ENCODE measurements around the gene UGT2B10.

The UGT2B10 gene

GRCh38 chr4:68871809-68872642 lies 56.2 kb downstream of the UGT2B10 start:
- no peak for DNase-seq (ENCODE audit: low read depth)

- no peak for DNase-seq (ENCODE audit: low read depth)
Observed at GRCh38 chr4:68872643-68873502, 57.1 kb downstream of the UGT2B10 start.

GRCh38 chr4:68874507-68874906 lies 58.7 kb downstream of the UGT2B10 start:
- no peak for DNase-seq (ENCODE audit: low read depth)

- DNase-seq (ENCODE audit: low read depth) = no peak
Observed at GRCh38 chr4:68877555-68877954, 61.8 kb downstream of the UGT2B10 start.

GRCh38 chr4:68878048-68878447 lies 62.3 kb downstream of the UGT2B10 start:
- no peak for DNase-seq (ENCODE audit: low read depth)

Data from stimulated activated CD8-positive, alpha-beta memory T cell treated with anti-CD3 and anti-CD28 coated beads, Interleukin-12 subunit alpha, Interleukin-12 subunit beta, amount 100 ng/mL, for 1 hour (primary cell).